Activated CD4-positive, CD25-positive, alpha-beta regulatory T cell treated with anti-CD3 and anti-CD28 coated beads, Interleukin-2, amount 50 U/mL, for 24 hours (primary cell): ENCODE measurements around the gene ATN1.

Experiments
- ATAC-seq, 2 donors: fragments of 150-1000 bp; cut with Tn5 transposase; one replicate each; pipeline ENCODE4 v1.10.0; 2021; ENCODE audit warnings: mild to moderate bottlenecking in 1 of 2, moderate library complexity in 1 of 2

The ATN1 gene

GRCh38 chr12:6925540-6926279 is 2.0 kb upstream of the ATN1 start:
- no peak for ATAC-seq

- ATAC-seq: peak in 1 of 2 donors; percentile 4
These were observed 403 bp downstream of the ATN1 start for GRCh38 chr12:6928022-6928702.

GRCh38 chr12:6928703-6929407 is 1.1 kb downstream of the ATN1 start:
- no peak for ATAC-seq

- ATAC-seq: no peak
These were observed 2.0 kb downstream of the ATN1 start for GRCh38 chr12:6929466-6930452.

- ATAC-seq: peak; percentile 9 to 17
These were observed 5.0 kb downstream of the ATN1 start for GRCh38 chr12:6932766-6933165.

- ATAC-seq: no peak
These were observed 6.4 kb downstream of the ATN1 start for GRCh38 chr12:6934110-6934509.

GRCh38 chr12:6935371-6936193 is 7.8 kb downstream of the ATN1 start:
- no peak for ATAC-seq

- ATAC-seq: no peak
These were observed 8.5 kb downstream of the ATN1 start for GRCh38 chr12:6936194-6936635.

- ATAC-seq: peak; percentile 11 to 18
These were observed 9.1 kb downstream of the ATN1 start for GRCh38 chr12:6936636-6937480.

- ATAC-seq: peak; percentile 96 to 97
These were observed 10.0 kb downstream of the ATN1 start for GRCh38 chr12:6937481-6938352.

- no peak for ATAC-seq
These were observed 10.8 kb downstream of the ATN1 start for GRCh38 chr12:6938353-6939190.

- no peak for ATAC-seq
These were observed 11.4 kb downstream of the ATN1 start for GRCh38 chr12:6939191-6939540.

- no peak for ATAC-seq
These were observed 13.5 kb downstream of the ATN1 start for GRCh38 chr12:6941267-6941666.

GRCh38 chr12:6941782-6942181 is 14.0 kb downstream of the ATN1 start:
- ATAC-seq: no peak

- no peak for ATAC-seq
These were observed 14.5 kb downstream of the ATN1 start for GRCh38 chr12:6942331-6942665.

- peak; percentile 47 to 53 for ATAC-seq
These were observed 15.6 kb downstream of the ATN1 start for GRCh38 chr12:6943389-6943721.

GRCh38 chr12:6943722-6944380 is 16.1 kb downstream of the ATN1 start, which contains the start of the genes C12orf57 and RNU7-1:
C12orf57 (plus strand) TSS chr12:6944022; CDS start chr12:6944122, 100 bp downstream.
RNU7-1 (plus strand) TSS chr12:6943816.
- peak; percentile 70 to 77 for ATAC-seq
